IPS DF 6.9 (cell line): ENCODE measurements around the gene NUDCD3.

Source experiments
- DNase-seq: peaks from one replicate; pipeline ENCODE4 v3.0.0-alpha.2; 2013; ENCODE audit warnings: low read depth, low spot score
- H3K27ac ChIP-seq: one replicate; pipeline ENCODE4 v1.5.1; 2013; ENCODE audit warnings: low read length, control low read depth
- H3K27me3 ChIP-seq: 2 replicates; pipeline ENCODE4 v1.6.1; 2013; ENCODE audit warnings: mild to moderate bottlenecking, low read length; ENCODE audit not compliant: control insufficient read depth, insufficient read depth
- H3K36me3 ChIP-seq: 2 replicates; pipeline ENCODE4 v1.6.1; 2013; ENCODE audit warnings: low read length; ENCODE audit not compliant: control insufficient read depth, insufficient read depth
- H3K4me1 ChIP-seq: 2 replicates; pipeline ENCODE4 v1.6.1; 2013; ENCODE audit warnings: low read length; ENCODE audit not compliant: control insufficient read depth, insufficient read depth
- H3K4me3 ChIP-seq: 2 replicates; pipeline ENCODE4 v1.5.1; 2013; ENCODE audit warnings: mild to moderate bottlenecking, low read length
- H3K9me3 ChIP-seq: 2 replicates; pipeline ENCODE4 v1.6.1; 2013; ENCODE audit warnings: low read length, inconsistent platforms; ENCODE audit not compliant: control insufficient read depth, insufficient read depth
- WGBS: extraction: QIAGEN DNeasy Blood & Tissue Kit; methylation state at CpG from one replicate; pipeline ENCODE4 v1.1.7; 2013; ENCODE audit warnings: mixed read lengths, missing lambda C conversion rate; ENCODE audit not compliant: insufficient read length, insufficient coverage; 5-methylcytosine and 5-hydroxymethylcytosine counted together

NUDCD3 gene

GRCh38 chr7:44331682-44332081, 158.8 kb downstream of the NUDCD3 start:
- WGBS: no CpG with 5 or more reads among the region's 5 CpGs

GRCh38 chr7:44330331-44330730, 160.1 kb downstream of the NUDCD3 start:
- H3K36me3 ChIP-seq: no peaks in the 10 kb centered on the region
- no peak overlapping the region for H3K4me3 ChIP-seq
- DNase-seq: no peak
- no CpG with 5 or more reads among the region's 6 CpGs for WGBS
- H3K27me3 ChIP-seq: peaks cover 10% of the 10 kb centered on the region; the same call in 1 of the 2 replicates
- H3K27ac ChIP-seq: no peak overlapping the region
- no peaks in the 10 kb centered on the region for H3K4me1 ChIP-seq
- no peaks in the 10 kb centered on the region for H3K9me3 ChIP-seq

More at GRCh38 chr7:44331682-44332081, 158.8 kb downstream of the NUDCD3 start:
- H3K9me3 ChIP-seq: no peaks in the 10 kb centered on the region
- H3K27ac ChIP-seq: no peak overlapping the region
- H3K4me1 ChIP-seq: no peaks in the 10 kb centered on the region
- no peak overlapping the region for H3K4me3 ChIP-seq
- H3K27me3 ChIP-seq: peaks cover 4% of the 10 kb centered on the region; the same call in 1 of the 2 replicates
- no peak for DNase-seq
- no peaks in the 10 kb centered on the region for H3K36me3 ChIP-seq

DNA sequence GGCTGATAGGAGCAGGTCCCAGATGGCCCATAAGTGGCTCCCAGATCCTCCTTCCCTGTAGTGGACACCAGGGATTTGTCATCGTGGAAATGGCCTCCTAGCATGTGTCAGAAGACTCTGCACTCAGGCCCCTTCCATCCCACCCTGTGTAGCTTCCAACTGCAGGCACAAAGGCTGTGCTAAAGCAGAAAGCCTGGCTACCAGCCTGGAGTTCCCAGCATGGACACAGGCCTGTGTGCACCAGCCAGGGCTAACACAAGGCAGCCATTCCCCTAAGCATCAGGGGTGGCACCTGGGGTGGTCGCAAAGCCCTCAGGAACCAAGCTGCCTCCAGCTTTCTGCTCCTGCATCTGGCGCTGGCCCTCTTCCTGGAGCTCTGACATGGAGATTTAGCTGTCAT, 160.6 kb downstream of the NUDCD3 start:
- H3K4me3 ChIP-seq: no peak overlapping the region; the same call in 1 of the 2 replicates
- H3K4me1 ChIP-seq: no peaks in the 10 kb centered on the region
- H3K27ac ChIP-seq: no peak overlapping the region
- no peaks in the 10 kb centered on the region for H3K9me3 ChIP-seq
- no CpG with 5 or more reads among the region's 3 CpGs for WGBS
- H3K27me3 ChIP-seq: peaks cover 11% of the 10 kb centered on the region; the same call in 1 of the 2 replicates
- no peaks in the 10 kb centered on the region for H3K36me3 ChIP-seq
- no peak for DNase-seq
